ENCODE data around the gene HID1.
"Not testable (repeated sequence)": the region's sequence is repeated elsewhere in the genome, so short reads cannot be mapped to it uniquely, and the experiment has no call there.

The HID1 gene

DNA sequence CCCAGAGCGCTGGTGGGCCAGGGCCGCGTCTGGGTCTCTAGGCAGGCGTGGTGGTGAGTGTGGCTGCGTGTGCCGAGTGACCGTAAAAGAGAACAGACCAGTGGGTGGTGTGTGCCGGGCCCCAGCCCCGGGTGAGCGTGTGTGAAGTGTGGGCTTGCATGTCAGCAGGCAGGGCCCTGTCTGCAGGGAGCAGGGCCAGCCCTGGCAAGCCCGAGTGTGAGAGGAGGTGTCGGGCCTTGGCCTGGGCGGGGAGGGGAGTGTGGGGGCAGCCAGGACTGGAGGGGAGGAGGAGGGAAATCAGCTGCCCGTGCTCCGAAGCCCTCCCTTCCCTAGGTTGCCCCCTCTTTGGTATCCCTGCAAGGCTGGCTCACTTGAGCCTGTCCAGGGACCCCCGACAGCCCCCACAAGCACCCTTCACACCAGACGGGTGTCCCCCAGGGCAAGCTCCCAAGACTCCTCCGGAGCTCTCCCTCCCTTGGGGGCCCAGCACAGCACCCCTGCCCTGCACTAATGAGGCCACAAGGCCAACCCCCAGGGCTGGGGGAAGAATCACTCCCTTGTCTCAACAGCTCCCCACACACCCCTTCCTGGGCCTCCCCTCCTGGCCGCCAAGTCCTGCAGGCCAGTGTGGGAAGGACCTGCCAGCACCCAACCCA is 51.4 kb downstream of the HID1 start:
- DNase-seq, result no peak

DNA sequence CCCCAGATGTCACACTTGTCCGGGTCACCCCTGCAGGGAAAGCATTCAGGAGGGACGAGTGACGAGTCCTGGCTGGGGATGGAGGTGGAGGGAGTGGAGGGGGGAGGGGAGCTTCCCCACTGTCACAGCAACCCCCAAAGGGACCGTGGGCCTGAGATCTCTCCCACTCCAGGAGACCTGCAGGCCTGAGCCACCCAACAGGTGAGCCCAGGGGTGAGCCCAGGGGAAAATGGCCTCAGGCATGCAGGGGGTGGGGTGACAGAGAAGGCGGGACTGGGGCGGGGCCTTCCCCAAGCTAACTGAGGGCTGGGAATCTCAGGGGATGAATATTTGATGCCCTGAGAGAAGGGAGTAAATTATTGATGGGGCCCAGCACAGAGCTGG is 51.9 kb downstream of the HID1 start:
- no peak for DNase-seq

DNA sequence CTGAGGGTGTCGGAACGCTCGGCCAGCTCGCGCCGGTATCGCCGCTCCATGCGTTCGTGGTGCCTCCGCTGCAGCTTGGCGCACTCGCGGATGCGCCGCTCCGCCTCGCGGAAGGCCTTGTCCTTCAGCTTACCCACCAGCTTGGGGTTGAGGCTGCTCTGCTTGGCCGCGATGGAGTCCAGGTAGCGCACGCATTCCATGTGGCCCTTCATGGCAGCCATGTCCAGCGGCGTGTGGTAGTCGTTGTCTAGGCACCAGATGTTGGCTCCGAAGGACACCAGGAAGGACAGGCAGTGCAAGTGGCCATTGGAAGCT is 52.3 kb downstream of the HID1 start:
- no peak for DNase-seq

DNA sequence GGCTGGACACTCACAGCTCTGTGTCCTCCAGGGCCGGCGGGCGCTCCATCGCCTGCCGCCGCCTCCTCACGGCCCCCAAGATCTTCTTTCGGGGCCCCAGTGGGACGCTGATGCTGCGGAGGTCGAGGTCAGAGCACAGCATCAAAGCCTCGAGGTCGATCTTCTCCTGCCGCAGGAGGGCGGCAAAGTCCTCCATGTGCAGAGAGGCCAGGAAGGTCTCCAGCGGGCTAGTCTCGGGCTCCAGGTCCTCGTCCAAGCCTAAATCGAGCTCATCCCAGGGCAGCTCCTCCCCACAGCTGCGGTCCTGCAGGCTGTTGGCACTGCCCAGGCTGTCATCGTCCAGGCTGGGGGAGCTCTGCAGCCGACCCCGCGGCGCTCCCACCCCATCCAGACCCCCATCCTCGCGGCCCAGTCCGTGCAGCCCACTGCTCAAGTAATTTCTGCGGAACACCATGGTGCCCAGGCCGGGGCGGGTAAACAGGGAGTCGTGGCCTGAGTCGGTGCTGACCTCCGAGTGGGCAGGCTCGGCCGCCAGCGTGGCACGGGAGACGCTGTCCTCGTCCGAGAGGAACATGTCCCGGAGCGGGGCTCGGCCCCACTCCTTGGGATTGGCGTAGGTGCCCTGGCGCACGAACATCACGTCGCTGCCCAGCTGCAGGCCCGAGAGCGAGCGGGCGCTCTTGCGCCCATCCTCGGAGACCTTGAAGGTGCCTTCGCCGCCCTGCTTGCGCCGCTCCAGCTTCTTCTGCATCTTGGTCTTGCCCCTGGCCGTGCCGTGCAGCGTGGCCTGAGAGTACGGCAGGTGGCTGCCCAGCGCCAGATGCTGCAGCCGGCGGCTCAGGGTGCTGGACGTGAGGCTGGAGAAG is 52.9 kb downstream of the HID1 start:
- no peak for DNase-seq

DNA sequence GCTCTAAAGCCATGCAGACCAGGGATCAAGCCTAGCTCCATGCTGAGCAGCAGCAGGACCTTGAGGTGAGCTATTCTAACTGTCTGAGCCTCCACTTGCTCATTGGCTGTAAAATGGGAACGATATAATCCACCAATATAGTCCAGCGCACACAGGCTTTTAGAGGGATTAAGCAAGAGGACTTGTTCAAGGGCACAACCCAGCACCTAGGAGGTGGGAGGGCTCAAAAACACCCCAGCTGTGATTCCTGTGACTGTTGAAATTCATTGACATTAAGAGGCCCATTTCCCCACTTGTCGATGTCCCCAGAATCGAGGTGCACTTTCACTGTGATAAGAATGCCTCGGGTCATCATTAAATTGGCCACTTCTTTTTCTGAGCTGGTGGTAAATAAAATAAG is 53.7 kb downstream of the HID1 start:
- DNase-seq, result no peak

DNA sequence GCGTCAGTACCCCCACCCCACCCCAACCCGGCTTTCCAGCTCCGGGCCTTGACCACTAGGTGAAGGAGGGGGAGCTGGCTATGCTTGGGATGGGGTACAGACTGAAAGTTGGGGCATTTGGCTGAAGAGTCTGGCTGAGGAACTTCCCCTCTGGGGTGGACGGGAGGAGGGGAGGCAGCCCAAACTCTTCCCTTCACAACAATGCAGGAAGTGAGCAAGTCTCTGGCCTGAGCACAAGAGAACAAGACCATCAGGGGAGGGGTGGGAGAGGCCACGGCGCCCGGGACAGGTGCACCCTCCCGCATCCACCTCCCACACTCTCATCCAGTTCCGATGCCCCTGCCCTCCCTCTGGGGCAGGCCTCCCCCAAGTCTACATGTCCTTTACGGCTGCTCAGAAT is 55.1 kb downstream of the HID1 start:
- DNase-seq, result no peak

DNA sequence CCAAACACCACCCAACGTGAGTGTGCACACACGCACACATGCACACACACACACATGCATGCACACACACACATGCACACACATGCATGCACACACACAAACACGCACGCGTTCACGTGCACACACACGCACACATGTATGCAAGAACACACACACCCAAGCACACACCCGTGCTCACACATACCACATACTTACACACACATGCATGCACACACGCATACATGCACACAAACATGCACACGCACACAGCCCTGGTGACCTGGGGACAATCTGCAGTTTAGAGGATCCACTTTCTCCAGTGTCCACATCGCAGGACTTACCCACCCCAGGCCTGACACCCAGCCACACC is 55.7 kb downstream of the HID1 start:
- DNase-seq, result no peak

DNA sequence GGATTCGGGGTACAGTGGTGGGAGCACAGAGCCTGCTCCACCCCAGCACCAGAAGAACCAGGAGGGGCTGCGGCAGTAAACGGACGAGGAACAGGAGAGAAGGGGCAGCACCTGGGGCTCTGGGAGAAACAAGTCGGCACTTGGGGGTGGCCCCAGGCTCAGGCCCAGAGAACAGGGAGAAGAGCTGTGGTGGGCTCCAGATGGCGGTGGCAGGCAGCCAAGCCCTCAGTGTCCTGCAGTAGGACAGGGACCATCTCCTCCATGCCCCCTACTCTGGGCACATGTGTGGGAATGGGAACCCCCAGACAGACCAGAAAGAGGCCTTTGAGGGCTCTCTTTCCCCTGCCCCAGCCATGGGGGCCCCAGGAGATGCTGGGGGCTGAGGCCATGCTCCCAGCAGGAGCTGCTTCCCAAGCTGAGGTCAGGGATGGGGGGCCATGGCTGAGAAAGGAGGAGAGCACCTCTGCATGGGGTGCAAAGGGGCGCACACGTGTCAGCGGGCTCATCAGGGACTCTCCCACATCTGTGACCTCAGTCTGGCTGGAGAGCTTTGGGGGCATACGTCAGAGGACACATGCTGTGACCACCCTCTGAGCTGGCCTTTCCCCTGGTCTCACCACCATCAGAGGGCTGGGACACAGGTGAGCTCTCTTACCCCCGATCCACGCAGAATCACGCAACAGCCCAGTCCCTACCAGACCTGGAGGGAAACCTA is 56.3 kb downstream of the HID1 start:
- DNase-seq, result no peak

DNA sequence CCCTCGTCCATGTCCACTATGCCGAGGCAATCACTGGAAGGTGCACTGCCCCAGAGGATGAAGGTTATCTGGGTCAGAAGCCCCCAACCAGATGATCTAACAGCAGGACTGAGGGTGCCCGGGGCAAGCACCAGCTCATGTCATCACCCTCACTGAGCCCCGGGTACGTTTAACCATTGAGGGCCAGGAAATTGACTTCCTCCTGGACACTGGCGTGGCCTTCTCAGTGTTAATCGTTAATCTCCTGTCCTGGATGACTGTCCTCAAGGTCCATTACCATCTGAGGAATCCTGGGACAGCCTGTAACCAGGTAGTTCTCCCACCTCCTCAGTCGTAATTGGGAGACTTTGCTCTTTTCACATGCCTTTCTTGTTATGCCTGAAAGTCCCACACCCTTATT is 61.1 kb downstream of the HID1 start:
- DNase-seq, result not testable (repeated sequence)

DNA sequence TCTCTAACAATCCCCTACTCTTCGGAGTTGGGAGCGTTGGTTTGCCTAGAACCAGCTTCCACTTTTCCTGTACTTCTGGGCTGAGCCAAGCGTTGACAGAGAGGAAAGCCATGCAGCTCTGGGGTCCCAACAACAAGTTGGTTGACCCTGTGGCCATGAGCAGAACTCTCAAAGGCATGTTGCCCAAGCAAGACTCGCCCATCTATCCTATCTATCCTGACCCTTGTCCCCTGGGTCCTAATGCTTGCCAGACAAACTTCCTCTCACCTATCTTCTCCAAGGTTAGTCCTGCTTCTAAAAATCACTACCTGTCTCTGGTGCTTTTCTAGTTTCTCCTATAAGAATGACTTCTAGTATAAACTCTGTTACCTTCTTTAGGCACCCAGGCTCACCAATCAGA is 63.5 kb downstream of the HID1 start:
- not testable (repeated sequence) for DNase-seq

DNA sequence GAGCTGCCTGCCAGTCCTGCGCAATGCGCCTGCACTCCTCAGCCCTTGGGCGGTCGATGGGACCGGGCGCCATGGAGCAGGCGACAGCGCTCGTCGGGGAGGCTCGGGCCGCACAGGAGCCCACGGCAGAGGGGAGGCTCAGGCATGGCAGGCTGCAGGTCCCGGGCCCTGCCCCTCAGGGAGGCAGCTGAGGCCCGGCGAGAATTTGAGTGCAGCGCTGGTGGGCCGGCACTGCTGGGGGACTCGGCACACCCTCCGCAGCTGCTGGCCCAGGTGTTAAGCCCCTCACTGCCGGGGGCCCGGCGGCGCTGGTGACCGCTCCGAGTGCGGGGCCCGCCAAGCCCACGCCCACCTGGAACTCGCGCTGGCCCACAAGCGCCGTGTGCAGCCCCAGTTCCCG is 65.5 kb downstream of the HID1 start:
- no peak for DNase-seq

DNA sequence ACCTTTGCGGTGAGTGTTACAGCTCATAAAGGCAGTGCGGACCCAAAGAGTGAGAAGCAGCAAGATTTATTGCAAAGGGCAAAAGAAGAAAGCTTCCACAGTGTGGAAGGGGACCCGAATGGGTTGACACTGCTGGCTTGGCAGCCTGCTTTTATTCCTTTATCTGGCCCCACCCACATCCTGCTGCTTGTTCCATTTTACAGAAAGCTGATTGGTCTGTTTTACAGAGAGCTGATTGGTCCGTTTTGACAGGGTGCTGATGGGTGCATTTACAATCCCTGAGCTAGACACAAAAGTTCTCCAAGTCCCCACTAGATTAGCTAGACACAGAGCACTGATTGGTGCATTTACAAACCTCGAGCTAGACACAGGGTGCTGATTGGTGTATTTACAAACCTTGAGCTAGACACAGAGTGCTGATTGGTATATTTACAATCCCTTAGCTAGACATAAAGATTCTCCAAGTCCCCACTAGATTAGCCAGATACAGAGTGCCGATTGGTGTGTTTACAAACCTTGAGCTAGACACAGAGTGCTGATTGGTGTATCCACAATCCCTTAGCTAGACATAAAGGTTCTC is 66.3 kb downstream of the HID1 start:
- not testable (repeated sequence) for DNase-seq

DNA sequence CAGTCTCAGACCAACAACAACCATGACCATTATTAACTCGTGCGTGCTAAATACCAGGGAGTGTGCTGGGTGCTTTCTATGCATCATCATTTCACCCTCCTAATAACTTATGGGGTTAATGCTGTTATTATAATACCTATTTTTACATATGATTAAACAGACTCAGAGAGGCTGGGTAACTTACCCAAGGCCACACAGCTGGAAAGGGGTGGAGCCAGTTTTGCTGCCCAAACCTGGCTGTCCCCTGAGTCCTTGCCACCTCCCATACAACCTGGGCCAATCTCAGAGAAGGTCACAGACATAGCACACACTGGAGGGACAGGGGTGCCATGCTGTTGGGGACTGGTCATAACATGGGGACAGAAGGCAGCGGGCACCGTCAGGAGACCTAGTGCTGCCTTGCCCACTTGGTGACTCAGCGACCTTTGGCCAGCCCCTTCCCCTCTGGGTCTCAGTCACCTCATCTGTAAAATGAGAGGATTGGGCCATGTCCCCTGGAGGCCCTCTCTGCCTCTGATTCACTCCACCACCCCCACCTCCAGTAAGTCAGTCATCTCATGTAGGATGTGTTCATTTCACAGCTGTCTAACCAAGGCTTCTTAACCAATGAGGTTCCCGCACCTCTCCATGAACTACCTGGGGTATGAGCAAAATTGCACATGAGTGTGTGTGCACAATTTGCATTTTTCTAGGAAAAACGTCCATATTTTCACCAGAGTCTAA is 67.7 kb downstream of the HID1 start:
- no peak for DNase-seq

DNA sequence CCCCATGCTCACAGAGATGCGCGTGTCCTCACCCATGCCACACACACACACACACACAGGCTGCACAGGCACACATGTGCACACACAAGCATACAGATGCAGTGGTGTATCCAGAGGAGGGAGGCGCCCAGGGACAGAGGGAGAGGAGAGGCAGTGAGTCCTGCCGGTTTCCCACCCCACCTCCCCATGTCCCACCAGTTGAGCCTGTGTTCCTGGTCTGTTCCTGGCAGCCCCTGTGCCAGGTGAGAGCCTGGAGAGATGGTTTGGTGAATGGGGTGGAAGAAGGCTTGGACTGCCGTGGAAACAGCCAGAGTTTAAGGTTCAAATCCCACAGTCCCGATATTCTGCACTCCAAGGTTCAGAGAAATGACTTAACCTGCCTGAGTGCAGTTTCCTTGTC is 68.9 kb downstream of the HID1 start:
- no peak for DNase-seq

DNA sequence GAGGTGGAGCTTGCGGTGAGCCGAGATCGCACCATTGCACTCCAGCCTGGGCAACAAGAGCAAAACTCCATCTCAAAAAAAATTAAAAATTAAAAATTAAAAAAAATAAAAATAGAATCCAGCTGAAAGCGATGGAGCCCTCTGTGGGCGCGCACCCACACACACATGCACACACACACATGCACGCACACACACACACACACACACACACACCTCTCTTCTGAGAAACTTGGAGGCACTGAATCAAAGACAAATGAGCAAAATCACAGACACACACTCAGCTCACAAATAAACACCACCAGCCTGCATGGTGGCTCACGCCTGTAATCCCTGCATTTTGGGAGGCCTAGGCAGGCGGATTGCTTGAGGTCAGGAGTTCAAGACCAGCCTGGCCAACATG is 69.5 kb downstream of the HID1 start:
- no peak for DNase-seq

DNA sequence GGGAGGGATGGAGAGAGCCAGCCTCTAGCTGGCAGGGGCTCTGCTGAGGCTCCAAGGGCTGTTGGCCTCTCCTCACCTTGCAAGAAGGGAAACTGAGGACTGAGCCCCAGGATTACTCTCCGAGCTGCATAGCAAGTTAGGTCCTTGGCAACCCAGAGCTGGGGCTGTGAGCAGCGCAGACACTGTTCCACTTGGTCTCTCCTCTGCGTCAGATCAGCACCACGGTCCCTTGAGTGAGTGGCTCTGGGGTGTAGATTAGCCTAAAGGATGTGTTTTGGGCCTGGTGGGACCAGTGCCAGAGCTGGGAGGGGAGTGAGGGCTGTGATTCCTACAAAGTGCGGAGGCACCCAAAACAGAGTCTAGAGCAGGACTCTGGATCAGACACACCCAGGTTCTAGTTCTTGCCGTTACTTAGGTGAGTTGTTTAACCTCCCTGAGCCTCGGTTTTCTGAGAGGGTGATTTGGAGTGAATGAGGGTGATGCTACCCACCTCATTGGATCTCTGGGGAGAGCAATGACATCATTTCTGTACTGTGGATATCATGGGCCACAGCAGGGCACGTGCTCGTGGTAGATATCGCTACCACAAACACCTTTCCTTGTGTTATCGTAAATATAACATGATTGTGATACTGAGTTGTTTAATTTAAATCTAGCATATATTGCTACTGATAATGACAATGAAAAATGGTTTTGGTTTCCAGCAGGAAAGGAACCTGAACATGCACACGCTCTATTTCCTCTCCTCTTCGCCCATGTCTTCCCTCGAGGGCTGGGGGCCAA is 71.0 kb downstream of the HID1 start:
- DNase-seq, result no peak
